Measurements from ENCODE around the gene PPFIBP2. TPM values are rescaled to one million over a fixed set of nuclear protein-coding genes. Genes with fewer than 3 reads are reported as not detected.

PPFIBP2 gene
- polyA plus RNA-seq, 12 donors: 39.0 to 87.0 (median 53.2) TPM; not detected in 1

DNA sequence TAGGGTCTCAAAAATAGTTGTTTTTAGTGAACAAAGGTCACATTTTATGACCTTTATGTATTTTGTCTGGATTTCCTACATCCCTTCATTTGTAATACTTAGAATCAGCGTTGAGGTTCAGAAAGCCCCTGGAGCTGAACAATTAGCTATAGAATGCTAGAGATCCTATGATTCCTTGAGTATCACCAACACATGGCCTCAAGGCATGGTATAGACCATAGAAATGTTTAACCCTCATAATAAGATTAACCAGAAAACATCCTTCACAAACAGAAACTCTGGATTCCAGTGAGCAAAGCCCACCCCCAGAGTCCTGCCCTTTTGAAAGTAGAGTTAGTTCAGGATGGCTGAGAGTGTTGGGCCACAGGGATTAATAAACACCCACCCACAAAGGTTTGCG lies 82.2 kb downstream of the PPFIBP2 start:
- DNase-seq: no peak

DNA sequence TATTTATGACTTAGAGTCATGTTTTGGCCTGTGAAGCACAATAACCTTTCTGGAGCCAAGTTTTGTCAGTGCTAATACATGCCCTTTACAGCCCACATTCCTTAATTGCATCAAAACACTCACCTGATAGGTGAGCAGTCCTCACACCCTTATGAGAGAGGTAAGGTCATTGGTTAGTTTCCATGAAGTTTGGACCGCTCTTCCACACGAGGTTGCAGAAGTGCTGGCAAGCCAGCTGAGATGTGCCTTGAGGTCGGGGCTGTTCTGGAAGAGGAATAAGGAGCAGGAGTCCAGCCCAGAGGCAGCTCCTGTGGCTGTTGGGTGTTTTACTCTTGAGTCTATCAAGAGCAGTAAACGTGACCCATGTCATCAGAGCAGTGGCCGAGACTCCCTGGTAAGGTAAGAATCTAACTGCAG lies 83.2 kb downstream of the PPFIBP2 start:
- no peak for DNase-seq

DNA sequence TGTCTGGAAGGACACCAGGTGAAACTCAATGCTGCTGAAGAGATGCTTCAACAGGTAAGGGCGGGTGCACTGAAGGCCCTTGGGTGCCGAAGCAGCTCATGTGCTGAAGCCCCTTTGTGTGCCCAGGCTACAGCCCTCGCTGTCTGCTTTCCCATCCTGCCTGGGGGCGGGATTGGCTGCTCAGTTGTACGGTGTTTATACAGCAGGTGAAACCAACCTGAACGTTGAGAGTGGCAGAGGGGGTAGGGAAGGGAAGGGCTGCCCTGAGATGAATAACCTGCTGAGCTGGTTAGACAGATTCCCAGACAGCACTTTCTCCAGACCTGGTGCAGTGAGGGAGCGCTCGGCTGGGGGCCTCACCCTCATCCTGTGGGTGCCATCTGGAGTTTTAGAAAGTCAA lies 83.8 kb downstream of the PPFIBP2 start:
- no peak for DNase-seq

DNA sequence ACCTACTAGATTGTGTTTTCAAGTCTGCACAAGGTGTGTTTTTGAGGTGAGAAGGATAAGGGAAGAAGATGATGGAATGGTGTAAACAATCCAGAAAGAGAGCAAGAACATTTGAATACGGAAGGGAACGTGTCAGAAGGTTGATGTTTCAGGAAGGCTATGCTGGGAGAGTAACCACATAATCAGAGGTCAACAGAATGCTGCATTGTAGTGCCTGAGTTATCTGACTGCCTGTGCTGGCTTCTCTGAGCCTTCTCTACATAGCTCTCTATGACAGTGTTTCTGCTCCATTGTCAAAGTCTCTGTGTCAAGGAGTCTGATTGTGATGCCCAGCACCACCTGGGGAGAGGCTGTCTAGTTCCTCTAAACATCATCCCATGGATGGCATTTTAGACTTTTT lies 85.4 kb downstream of the PPFIBP2 start:
- no peak for DNase-seq

DNA sequence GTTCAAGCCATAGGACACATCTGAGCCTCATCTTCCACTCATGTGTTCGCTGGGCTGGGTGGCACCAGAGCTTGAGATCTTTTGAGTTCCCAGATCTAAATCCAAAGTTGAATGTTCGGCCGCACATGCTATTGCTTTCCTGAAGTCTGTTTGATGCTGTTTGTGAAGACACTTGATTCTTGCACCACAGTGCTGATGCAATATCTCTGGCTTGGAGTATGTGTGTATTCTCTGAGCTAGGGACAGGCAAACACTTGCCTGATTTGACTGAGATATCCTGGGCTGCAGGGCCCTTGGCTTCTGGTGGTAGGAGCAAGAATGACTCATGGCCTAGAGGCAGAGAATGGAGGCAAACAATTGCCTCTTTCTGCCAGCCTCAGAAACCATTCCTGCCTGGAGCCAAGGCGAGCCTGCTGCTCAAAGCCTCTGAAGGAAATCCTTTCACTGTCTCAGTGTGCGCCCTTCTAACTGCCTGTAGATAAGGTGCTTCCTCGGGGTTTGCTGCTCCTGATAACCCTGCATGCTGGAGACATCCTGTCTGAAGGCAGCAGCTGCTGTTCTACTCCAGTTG lies 86.5 kb downstream of the PPFIBP2 start:
- DNase-seq: no peak

DNA sequence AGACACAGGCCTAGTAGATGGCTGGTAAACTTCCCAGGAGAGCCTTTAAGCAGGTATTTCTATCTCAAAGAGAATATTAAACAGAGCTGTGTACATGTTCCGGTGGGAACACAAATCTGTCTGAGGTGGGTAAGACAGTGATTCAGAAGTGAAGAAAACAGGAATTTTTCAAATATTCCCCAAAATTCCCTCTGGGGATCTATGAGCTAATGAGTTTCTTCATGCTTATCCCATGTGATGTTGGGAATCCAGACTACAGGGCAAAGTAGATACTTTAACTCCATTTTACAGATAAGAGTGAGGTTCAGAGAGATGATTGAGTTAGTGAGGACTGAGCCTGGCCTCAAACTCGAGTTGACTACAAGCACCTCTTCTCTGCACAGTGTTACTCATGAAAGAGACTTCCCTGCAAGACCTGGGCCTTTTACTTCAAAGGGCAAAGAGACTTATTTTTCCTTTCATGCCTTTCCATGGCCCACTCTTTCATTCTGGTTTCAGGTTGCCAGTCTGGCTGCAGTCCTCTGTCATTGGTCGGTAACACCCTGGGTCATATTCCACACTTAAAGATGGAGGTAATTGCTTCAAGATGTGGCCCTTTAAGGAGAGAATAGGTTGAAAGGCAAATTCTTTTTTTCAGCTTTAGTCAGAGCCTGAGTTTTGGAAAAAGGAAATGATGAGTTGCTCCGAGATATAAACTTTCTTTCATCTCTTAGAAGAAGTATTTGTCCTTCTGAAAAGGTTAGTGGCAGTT lies 89.4 kb downstream of the PPFIBP2 start:
- no peak for DNase-seq

DNA sequence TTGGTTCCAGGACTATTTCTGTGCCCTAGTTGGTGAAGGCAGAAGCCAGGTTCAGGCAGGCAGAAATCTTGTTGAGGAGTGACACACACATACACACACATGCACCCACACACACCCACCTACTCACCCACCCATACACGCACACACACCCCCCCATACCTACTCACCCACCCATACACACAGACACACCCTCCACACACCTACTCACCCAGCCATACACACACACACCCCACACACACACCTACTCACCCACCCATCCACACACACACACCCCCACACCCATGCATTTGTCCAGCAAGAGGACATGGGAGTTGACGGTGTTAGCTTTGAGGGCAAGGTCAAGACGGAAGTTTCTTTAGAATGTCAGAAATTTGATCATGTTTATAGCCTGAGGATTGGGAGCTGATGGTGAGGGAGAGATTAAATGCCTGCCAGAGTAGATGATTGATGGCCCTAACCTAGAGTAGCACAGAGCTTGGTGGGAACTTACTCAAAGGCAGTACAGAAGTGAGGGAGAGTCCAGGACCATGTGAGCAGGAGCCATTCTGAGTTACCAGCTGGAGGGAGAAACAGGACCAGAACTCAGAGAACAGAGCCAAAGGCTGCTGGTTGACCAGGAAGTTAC lies 90.6 kb downstream of the PPFIBP2 start:
- no peak for DNase-seq

DNA sequence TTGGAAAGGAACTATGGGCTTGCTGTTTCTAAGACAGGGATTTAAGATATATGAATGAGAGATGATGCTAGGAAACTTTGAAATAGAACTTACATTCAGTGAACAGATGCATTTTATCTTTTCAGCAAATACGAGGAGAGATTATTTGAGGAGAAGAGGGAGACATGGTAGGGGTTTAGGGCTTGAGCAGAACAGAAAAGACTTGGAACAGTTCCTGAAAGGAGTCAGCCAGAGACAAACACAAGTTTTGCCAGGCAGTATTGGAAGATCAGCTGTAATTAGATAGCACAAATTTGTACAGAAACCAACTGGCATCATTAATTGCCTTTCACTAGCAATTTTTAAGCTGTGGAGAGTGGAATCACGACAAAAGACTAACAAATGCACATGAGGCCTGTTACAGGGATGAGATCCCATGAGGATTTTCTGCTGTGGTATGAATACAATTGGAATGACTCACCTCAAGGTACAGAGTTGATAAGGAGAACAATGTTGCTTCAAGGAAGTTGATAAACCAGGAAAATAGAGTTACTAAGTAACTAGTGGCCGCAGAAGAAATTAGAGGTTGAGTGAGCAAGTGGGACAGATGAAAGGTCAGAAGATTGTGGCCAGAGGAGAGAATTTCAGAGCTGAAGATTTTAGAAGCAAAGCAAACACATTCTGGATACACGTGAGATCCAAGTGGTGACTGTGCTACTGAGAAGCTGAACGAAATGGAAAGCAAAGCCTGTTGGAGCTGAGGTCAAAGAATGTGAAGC lies 91.6 kb downstream of the PPFIBP2 start:
- no peak for DNase-seq

DNA sequence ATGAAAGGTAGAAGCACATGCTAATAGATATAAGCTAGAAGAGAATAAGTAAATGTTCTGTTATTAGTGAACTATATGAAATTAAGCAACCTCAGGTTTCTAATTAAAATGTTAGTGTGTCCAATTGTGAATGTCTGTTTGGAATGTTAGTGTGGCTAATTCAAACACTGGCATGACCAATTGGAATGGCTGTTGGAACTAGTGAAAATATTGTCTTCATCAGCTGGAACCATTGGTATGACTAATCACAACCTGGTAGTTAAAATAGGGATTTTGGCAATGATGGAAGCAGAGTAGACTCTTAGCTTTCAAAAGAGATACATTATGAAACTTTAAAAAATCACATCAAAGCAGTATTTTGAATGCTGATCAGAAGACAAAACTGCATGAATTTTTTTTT lies 92.7 kb downstream of the PPFIBP2 start:
- DNase-seq: no peak

DNA sequence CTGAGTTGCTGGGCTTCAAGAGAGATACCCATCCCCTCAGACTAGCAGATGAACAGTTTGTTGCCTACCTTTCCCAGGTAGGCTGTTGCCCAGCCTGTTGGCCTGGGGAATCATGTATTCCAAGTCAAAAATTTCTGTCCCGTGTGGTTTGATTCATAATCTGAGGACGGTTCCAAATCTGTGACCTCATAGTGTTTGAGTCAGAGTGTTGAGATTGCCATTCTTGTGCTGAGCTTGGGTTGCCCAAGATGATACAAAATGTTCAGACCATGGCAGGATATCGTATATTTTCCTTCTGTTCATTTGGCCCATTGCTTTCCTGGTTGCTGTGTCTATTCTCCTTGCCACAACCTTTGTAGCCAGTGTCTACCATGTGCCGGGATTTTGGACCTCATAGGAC lies 95.2 kb downstream of the PPFIBP2 start:
- no peak for DNase-seq

DNA sequence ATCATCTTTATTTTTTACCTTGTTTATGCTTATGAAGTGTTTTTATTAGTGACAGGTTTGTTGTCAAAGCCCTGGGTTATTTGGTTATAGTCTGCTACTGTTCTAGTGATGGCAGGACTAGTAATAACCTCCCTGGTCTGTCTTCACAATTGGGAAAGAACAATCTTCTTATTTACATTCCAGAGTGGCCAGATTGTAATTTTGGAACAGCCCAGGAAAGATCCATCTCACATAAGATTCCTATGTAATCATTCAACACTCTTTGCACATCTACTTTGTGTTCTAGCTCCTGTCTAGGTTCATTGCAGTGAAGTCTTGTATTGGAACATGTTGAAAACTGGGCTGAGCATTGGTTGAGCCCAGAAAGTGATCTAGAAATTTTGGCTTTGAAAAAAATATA lies 95.7 kb downstream of the PPFIBP2 start:
- no peak for DNase-seq

DNA sequence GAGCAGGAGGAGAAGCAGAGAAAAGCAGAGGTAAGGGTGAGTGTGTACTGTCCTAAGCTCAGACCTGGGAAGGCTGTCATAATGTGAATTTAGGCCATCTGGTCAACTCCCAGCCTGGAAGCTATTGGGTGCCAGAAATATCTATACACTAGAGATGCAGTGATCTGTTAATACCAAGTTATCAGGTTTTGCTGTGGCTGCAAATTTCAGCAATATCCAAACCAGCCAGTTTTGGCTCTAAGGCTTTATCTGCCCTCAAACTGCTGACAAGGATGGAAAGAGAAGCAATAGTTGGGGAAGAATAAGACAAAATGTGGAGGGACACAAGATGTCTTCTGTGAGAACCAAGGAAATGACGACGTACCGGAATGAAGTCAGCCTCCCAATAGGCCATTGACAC lies 96.6 kb downstream of the PPFIBP2 start:
- no peak for DNase-seq

DNA sequence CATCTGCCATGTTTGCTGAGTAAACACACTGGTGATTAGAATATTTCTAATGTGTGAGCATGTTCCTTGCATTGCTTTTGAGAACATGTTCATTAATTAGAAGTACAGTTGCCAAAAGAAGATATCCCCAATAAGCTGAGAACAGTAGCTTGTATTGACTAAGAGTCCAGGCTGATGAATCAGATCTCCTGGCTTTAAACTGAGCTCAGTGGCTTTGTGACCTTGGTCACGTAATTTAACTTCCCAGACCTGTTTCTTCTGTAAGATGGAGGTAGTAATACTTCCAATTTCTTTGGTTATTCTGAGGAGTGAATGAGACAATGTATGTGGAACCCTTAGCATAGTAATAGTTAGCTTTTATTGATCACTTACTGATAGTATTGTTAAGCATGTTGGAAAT lies 97.6 kb downstream of the PPFIBP2 start:
- no peak for DNase-seq

DNA sequence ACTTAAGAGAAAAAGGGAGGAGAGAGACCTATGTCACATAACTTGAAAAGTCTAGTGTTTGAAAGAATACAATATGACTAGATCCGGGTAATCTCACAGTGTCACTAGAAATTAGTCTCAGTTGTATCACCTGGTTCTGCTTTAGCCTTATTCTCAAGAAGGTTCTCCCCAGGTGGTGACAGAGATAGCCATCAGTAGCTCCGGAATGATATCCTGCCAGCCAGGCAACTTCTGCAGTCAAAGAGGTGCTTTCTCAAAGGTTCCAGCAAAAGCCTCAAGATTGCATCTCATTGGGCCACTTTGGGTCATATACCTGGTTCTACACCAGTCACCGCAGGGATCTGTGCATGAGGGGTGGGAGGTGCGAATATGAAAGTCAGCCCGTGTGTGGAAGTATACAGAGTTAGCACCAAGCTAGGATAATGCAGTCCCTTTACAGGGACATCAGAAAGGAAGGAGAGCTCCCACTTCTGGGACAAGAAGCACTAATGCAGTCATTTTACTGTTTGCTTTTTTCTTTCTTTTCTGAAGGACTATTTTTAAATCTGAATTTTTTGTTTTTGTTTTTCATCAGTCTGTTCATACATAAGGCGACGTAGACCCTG lies 98.4 kb downstream of the PPFIBP2 start:
- DNase-seq: no peak

DNA sequence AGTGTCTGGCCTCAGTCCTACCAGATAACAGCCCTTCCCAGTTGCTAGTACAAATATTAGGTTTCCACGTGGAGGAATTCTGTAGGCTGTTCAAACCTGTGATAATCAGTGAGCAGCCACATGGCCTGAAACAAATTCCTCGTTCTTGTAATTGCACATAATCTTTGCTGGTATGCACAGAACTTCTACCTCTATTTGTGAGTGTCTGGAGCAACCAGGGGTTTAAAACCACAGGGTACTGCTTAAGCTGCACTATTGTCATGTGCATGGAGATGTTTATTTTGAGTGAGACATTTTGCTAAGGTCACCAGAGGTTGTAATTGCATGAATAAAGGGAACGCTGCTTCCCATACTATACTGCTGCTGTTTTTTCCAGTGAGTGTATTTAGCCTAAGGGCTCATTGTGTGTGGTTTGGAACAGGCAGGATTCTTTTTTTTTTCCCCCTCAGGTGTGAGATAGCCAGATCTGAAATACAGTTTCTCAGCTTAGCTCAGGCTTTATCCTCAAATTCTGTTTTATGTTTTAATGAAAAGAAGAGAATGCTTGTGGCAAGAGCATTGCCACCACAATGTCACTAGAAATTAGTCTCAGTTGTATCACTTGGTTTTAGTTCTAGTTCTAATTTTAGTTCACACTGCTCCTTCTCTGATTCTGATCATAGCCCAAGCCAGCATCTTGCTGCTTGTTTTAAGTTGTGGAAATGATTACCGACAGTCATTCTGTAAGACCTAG lies 99.0 kb downstream of the PPFIBP2 start:
- DNase-seq: no peak

DNA sequence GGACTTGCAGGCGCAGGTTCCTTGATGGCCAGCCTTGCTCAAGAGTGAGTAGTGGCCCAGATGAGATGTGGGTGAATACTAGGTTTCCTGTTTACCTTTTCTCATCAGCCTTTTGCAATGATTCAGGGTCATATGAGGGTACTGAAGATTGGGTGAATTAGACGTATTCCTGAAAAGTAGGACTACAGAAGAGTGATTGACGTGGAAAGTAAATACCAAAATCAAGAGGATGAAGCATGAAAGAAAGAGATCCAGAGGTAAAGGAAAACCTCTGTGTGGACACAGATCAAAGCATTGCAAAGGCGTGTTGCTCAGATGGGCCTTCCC lies 99.6 kb downstream of the PPFIBP2 start:
- no peak for DNase-seq

DNA sequence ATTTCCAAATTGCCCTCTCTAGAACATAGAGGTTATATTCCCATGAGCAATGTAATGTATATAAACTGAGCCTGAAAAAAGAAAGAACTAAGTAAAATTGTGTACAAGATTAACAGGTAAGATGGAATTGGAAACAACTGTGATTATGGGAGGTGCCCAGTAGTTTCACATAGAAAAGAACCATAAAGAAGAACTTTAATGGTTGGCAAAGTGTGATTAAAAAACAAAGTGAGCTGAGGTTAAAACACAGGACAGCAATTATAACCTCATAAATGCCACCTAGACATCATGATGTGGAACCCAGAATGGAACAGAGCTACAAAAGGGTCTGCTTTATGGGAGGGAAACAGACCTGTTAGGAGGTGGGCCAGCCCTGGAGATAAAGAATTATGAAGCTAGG lies 100.9 kb downstream of the PPFIBP2 start:
- DNase-seq: no peak

DNA sequence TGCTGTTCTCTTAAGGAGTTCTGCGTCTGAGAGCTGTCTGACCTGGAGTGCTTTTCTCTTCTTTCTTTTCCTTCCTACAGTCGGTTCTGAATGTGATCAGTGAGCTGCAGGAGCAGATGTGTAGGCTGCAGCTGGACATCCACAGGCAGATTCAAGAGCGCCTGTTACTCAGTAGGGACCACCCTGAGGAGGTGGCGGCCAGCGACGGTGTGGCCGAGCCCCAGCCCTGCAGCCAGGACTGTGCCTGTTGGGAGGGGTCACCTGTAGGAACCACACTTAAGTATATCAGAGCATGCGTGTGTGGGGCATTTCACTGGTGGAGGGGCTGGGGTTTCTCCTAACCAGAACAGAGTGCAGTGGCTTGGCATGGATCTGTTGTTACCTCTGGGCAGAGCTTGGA lies 103.2 kb downstream of the PPFIBP2 start:
- no peak for DNase-seq

DNA sequence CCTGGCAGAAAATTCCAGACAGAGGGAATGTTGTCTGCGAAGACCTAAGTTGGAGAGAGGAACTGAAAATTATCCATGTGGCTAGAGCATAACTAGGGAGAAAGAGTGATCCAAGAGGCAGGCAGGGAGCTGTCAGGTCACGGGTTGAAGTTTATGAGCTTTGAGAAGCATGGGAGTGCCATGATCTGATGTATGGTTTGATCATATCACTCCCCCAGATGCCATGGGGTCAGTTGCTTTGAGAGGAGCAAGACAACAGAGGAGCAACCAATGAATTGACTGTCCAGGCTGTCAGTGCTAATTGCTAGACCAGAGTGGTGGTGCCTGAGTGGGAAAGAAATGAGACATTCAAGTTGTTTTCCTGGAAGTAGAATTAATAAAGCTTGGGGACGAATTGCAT lies 105.5 kb downstream of the PPFIBP2 start:
- no peak for DNase-seq

DNA sequence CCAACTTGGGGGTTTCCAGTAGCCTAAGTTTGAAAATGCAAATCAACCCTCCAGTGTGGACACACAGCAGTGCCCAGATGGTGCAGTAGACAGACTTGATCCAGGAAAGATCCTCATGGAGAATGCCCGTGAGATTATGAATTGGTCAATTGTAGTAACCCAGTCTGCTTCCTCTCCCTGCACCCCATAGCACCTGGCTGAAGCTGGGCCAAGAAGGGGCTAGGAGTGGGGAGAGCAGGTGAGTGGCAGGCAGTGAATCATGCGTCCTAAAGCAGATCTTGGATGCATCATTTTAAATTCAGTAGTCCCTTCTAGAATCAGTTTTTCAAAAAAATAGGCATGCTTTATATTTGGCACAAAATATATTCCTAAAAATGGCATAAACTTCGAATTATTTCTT lies 107.3 kb downstream of the PPFIBP2 start:
- DNase-seq: no peak

DNA sequence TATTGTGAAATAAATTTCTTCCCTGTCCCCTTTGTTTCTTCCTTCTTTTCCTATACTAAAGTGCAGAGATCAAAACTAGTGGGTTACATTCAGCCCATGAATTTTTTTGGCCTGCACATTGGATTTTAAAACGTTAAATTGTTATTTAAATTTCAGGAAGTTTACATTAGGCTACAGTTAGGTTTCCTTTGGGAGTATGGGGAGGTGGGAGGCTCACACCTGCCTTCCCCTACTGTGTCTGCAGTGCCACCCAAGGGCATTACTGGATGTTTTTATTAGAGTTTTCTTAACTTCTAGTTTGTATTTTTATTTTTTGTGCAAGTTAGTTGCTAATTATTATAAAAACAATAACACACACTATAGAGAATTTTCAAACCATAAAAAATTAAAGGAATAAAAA lies 107.8 kb downstream of the PPFIBP2 start:
- no peak for DNase-seq

DNA sequence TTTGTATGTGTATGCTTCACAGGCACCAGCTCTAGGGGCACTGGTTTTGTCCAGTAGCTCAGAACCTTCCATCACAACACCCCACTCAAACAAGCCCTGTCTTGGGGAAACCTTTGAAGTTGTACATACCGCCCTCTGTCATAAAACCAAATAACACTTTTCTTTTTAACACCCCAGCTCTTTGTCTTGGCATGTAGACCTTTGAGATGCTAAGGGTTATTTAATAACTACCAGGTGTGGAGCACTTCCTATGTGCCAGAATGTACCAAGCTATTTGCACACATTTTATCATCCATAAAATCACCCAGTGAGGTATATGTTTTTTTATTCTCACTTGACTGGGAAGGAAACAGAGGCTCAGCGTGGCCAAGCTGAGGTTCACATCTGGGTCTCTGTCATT lies 108.9 kb downstream of the PPFIBP2 start:
- DNase-seq: no peak

All from muscle of arm (tissue), 12 donors.